Ovary (tissue), 3 donors: ENCODE results near the gene SLC39A11.

Experiments used
- CTCF ChIP-seq, 3 donors: fragments of 450-650 bp in 2 of 3; fragments of 200-600 bp in 1 of 3; IDR thresholded peaks; one replicate each; pipeline versions ENCODE4 v1.5.1 to v1.8.0; 2016 to 2022; ENCODE audit warnings: antibody characterized with exemption in 3 of 3, mild to moderate bottlenecking in 1 of 3
- EP300 ChIP-seq: sonication (generic); formaldehyde crosslinking; IDR thresholded peaks from one replicate; pipeline ENCODE4 v1.6.1; 2017; ENCODE audit warnings: antibody characterized with exemption
- POLR2A ChIP-seq: fragments of 450-650 bp; IDR thresholded peaks from one replicate; pipeline ENCODE4 v1.6.1; 2017; ENCODE audit warnings: antibody characterized with exemption, mild to moderate bottlenecking, moderate library complexity
- donor health status: DM: no; HTN: no; CAD: no.

- TF ChIP-seq CTCF (IDR thresholded peaks at IDR 0.05): no peak
- TF ChIP-seq POLR2A: no peak
- no peak for TF ChIP-seq EP300
Measured at GRCh38 chr17:72952220-72952619, 140.3 kb downstream of the SLC39A11 start.
